ENCODE results near the gene CDC42EP2.

DNA sequence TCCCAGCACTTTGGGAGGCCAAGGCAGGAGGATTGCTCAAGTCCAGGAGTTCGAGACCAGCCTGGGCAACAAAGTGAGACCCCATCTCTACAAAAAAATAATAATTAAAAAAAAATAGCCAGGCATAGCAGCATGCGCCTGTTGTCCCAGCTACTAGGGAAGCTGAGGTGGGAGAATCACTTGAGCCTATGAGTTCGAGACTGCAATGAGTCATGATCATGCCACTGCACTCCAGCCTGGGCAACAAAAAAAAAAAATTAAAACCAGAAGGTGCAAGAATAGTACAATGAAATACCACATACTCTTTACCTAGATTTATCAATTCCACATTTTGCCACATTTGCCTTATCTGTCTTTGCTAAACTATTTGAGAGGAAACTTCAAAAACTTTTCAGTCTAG, 27.2 kb downstream of the CDC42EP2 start:
- TF ChIP-seq, protein P1, sequence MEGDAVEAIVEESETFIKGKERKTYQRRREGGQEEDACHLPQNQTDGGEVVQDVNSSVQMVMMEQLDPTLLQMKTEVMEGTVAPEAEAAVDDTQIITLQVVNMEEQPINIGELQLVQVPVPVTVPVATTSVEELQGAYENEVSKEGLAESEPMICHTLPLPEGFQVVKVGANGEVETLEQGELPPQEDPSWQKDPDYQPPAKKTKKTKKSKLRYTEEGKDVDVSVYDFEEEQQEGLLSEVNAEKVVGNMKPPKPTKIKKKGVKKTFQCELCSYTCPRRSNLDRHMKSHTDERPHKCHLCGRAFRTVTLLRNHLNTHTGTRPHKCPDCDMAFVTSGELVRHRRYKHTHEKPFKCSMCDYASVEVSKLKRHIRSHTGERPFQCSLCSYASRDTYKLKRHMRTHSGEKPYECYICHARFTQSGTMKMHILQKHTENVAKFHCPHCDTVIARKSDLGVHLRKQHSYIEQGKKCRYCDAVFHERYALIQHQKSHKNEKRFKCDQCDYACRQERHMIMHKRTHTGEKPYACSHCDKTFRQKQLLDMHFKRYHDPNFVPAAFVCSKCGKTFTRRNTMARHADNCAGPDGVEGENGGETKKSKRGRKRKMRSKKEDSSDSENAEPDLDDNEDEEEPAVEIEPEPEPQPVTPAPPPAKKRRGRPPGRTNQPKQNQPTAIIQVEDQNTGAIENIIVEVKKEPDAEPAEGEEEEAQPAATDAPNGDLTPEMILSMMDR (IDR thresholded peaks at IDR 0.05) = no peak
- no peak for TF ChIP-seq EZH2phosphoT487 (IDR thresholded peaks at IDR 0.05)
